ENCODE results near the gene SURF6.
A peak's percentile ranks its signal among the peaks of the same experiment; 100 is the strongest.

Gene SURF6

GRCh38 chr9:133367221-133367620, 31.2 kb upstream of the SURF6 start:
- no peak for DNase-seq

- DNase-seq, result no peak
Measured at GRCh38 chr9:133366435-133366834, 30.4 kb upstream of the SURF6 start.

GRCh38 chr9:133362359-133363044, 26.5 kb upstream of the SURF6 start:
- DNase-seq, result no peak

GRCh38 chr9:133361507-133362092, 25.6 kb upstream of the SURF6 start:
- DNase-seq, result no peak

GRCh38 chr9:133360400-133361393, 24.7 kb upstream of the SURF6 start:
- DNase-seq, result no peak

GRCh38 chr9:133359399-133360175, 23.6 kb upstream of the SURF6 start:
- no peak for DNase-seq

GRCh38 chr9:133357656-133358055, 21.7 kb upstream of the SURF6 start:
- DNase-seq, result no peak

GRCh38 chr9:133356391-133357091, 20.6 kb upstream of the SURF6 start, which contains the start of the genes SURF1 and SURF2:
Gene SURF1, minus strand, starts transcription at chr9:133356487. Its CDS starts 34 bp downstream, at chr9:133356453.
Gene SURF2, plus strand, starts transcription at chr9:133356550. Its CDS starts 43 bp downstream, at chr9:133356593.
- DNase-seq, result peak; percentile 91

- DNase-seq, result no peak
Measured at GRCh38 chr9:133355881-133356357, 19.9 kb upstream of the SURF6 start.

GRCh38 chr9:133354766-133355165, 18.8 kb upstream of the SURF6 start:
- no peak for DNase-seq

GRCh38 chr9:133353548-133353947, 17.6 kb upstream of the SURF6 start:
- DNase-seq, result no peak

GRCh38 chr9:133352635-133353340, 16.8 kb upstream of the SURF6 start:
- DNase-seq, result no peak

GRCh38 chr9:133351908-133352634, 16.1 kb upstream of the SURF6 start:
- no peak for DNase-seq

- DNase-seq, result no peak
Measured at GRCh38 chr9:133351526-133351907, 15.5 kb upstream of the SURF6 start.

GRCh38 chr9:133349965-133350616, 14.1 kb upstream of the SURF6 start:
- no peak for DNase-seq

- no peak for DNase-seq
Measured at GRCh38 chr9:133348718-133349573, 13.0 kb upstream of the SURF6 start.

- peak; percentile 97 for DNase-seq
Measured at GRCh38 chr9:133347985-133348717, 12.2 kb upstream of the SURF6 start, which contains the start of the genes MED22 and RPL7A. Gene MED22, minus strand, starts transcription at chr9:133348131. Its CDS starts 1,469 bp downstream, at chr9:133346662. Gene RPL7A, plus strand, starts transcription at chr9:133348218. Its CDS starts 26 bp downstream, at chr9:133348244.

- DNase-seq, result peak; percentile 62
Measured at GRCh38 chr9:133347515-133347984, 11.6 kb upstream of the SURF6 start.

Measured in femur (tissue), 1 donor.